ENCODE measurements around the gene RAB15. TPM values are rescaled to one million over a fixed set of nuclear protein-coding genes. Genes with fewer than 3 reads are reported as not detected.

Gene RAB15
- total and polyA plus RNA-seq, 9 of the 15 experiments (the other 6 are each of a cell fraction or from before 2014, with no cell fraction given) = 0.09 to 0.30 (median 0.16) TPM; not detected in 2

GRCh38 chr14:64971491-64971942, 619 bp downstream of the RAB15 start:
- FAIRE-seq (no peak), DNase-seq (ENCODE audit: extremely low read depth in 1 of 4, low spot score in 3 of 4) (peak in 2 of 4 experiments; percentile 29 to 31), ATAC-seq (no peak)
- CTCF ChIA-PET (ENCODE audit: low intra/inter-chr PET ratio) = no interaction called here
- peaks cover 0 to 13% of the 10 kb centered on the region in 2 experiments; a peak in 2 of 5 replicates for H3K4me1 ChIP-seq (replicated peaks in 1 of 2; ENCODE audit: control insufficient read depth in 2 of 2, insufficient read depth in 2 of 2, low read length in 2 of 2)
- H3K9me1 ChIP-seq (ENCODE audit: control insufficient read depth, insufficient read depth, low read length) = no peaks in the 10 kb centered on the region
- in situ Hi-C loops (cut with MboI) (no loop called here), intact Hi-C loops (cut with micrococcal nuclease) (no loop called here)
- no peak overlapping the region for H3K4me3 ChIP-seq
- BruUV-seq (replicated peaks) = no TSS peak
- H4K20me1 ChIP-seq (replicated peaks; ENCODE audit: control insufficient read depth, insufficient read depth, low read length) = no peaks in the 10 kb centered on the region; the same call in 1 of the 2 replicates
- TF ChIP-seq PKNOX1 (IDR thresholded peaks at IDR 0.05) (no peak), CREM (IDR thresholded peaks at IDR 0.05; ENCODE audit: low read depth) (no peak), BHLHE40 (IDR thresholded peaks at IDR 0.05; ENCODE audit: low read length) (no peak), HDAC6 (IDR thresholded peaks at IDR 0.05; ENCODE audit: low read depth, low read length) (no peak), TCF3 (CRISPR knock-in tag; IDR thresholded peaks at IDR 0.05) (no peak), DDX20 (tag; IDR thresholded peaks at IDR 0.05; ENCODE audit: low read depth) (no peak)
- POLR2A ChIA-PET = interaction anchor here (1.1 to 1.2 kb wide), 2 partner anchors 11 to 28 kb away, joined by 3 read pairs; no protein-coding TSS in a partner anchor
- H3K4me2 ChIP-seq (ENCODE audit: insufficient read depth, low read length) = no peak overlapping the region
- no peaks in the 10 kb centered on the region for H3K79me2 ChIP-seq (ENCODE audit: control insufficient read depth, insufficient read depth, low read length)
- H2AFZ ChIP-seq (ENCODE audit: low read depth, low read length) = no peak overlapping the region
- no peaks in the 10 kb centered on the region for H3K36me3 ChIP-seq (ENCODE audit: control insufficient read depth, insufficient read depth, low read length)
- no peak overlapping the region; a peak in 1 of 4 replicates for H3K9ac ChIP-seq (ENCODE audit: insufficient read depth in 1 of 2, low read depth in 2 of 2, low read length in 2 of 2)
- H3K9me3 ChIP-seq (replicated peaks; ENCODE audit: control insufficient read depth, insufficient read depth, low read depth, low read length) = no peaks in the 10 kb centered on the region
- 16% methylated on average over 7 of the region's 31 CpGs for WGBS (ENCODE audit: insufficient coverage, low coverage, missing lambda C conversion rate)
- peaks cover 4 to 25% of the 10 kb centered on the region in 2 experiments; a peak in 3 of 5 replicates for H3K27me3 ChIP-seq (ENCODE audit: control insufficient read depth in 2 of 2, insufficient read depth in 2 of 2, low read length in 2 of 2)
- H3K27ac ChIP-seq (ENCODE audit: extremely low read depth, low read depth, low read length) = no peak overlapping the region
